Fibroblast of skin of left biceps (primary cell): ENCODE data around the gene TARS3.

Experiments used
- DNase-seq, 2 experiments: peaks; one replicate each; pipeline ENCODE4 v3.0.0-alpha.2; 2013; ENCODE audit warnings: low read depth in 2 of 2

Gene TARS3

DNA sequence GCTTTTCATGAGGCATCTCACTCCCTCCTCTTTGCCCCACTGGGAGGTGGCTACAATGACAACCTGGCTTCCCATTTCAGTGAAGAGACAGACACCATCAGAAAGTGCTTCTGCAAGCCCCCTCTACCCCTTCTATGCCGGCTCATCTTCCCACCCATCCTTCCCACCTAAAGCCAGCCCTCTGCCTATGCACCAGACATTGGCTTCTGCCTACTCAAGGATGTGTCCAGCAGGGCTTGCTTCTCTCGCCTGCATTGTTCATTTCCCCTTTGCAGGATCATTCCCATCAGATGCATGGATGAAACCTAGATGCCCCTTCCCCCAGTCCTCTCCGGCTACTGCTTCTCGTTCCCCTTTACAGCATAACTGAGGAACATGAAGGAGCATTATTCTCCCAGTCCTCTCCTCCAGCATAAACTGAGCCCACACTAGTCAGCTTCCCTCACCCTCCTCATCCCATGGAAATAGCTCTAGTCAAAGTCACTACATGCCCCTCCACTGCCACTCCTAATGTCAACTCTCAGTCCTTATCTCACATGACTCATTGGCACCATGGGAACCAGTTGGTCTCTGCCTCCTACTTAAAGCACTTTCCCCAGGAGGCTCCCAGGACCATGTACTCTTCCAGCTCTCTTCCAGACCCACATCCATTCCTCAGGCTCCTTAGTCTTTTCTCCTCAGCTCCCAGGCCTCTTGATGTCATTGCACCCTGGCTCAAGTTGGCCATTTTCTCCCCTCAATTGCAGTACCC is 120.0 kb downstream of the TARS3 start:
- no peak for DNase-seq
